Measurements from ENCODE around the gene FCAMR.

DNA sequence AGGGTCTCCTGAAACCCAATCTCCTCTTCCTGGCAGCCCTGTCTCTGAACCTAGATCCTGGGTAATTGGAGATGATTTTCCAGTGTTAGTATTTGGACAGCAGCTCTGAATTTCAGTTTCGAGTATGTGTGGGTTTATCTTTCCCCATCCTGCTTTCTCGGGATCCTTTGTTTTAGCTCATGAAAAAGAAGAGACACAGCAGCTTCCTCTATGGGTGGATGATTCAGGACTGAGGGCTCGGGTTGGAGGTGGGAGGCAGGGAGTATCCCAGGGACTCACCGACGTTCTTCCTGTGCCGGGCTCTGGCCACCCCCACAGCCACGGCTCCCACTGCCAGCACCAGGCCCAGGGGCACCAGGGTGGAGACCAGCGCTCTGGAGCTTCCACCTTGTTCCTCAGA lies 38.1 kb downstream of the FCAMR start:
- no peak for TF ChIP-seq POLR2A (IDR thresholded peaks at IDR 0.05)
- TF ChIP-seq, protein P1, sequence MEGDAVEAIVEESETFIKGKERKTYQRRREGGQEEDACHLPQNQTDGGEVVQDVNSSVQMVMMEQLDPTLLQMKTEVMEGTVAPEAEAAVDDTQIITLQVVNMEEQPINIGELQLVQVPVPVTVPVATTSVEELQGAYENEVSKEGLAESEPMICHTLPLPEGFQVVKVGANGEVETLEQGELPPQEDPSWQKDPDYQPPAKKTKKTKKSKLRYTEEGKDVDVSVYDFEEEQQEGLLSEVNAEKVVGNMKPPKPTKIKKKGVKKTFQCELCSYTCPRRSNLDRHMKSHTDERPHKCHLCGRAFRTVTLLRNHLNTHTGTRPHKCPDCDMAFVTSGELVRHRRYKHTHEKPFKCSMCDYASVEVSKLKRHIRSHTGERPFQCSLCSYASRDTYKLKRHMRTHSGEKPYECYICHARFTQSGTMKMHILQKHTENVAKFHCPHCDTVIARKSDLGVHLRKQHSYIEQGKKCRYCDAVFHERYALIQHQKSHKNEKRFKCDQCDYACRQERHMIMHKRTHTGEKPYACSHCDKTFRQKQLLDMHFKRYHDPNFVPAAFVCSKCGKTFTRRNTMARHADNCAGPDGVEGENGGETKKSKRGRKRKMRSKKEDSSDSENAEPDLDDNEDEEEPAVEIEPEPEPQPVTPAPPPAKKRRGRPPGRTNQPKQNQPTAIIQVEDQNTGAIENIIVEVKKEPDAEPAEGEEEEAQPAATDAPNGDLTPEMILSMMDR (IDR thresholded peaks at IDR 0.05 in 4 of 5, conservative IDR thresholded peaks at IDR 0.05 in 1 of 5): no peak

Measured in gastrocnemius medialis (tissue), 4 donors.